Fibroblast of lung (primary cell): ENCODE data around the gene PLA1A.

Experiments
- EZH2 ChIP-seq: IDR thresholded peaks from 2 replicates; pipeline ENCODE4 v1.5.1; 2012; ENCODE audit warnings: low read length, control low read depth, mild to moderate bottlenecking; ENCODE audit errors: missing control alignments
- TF ChIP-seq, protein P1 (sequence below), 2 donors: IDR thresholded peaks in 1 of 2; conservative IDR thresholded peaks in 1 of 2; 1 replicate in 1 of 2; 2 replicates in 1 of 2; pipeline ENCODE4 v1.5.1; 2011 to 2012; ENCODE audit warnings: low read length in 2 of 2, control low read depth in 1 of 2, inconsistent platforms in 1 of 2, low read depth in 1 of 2, mild to moderate bottlenecking in 1 of 2

DNA sequence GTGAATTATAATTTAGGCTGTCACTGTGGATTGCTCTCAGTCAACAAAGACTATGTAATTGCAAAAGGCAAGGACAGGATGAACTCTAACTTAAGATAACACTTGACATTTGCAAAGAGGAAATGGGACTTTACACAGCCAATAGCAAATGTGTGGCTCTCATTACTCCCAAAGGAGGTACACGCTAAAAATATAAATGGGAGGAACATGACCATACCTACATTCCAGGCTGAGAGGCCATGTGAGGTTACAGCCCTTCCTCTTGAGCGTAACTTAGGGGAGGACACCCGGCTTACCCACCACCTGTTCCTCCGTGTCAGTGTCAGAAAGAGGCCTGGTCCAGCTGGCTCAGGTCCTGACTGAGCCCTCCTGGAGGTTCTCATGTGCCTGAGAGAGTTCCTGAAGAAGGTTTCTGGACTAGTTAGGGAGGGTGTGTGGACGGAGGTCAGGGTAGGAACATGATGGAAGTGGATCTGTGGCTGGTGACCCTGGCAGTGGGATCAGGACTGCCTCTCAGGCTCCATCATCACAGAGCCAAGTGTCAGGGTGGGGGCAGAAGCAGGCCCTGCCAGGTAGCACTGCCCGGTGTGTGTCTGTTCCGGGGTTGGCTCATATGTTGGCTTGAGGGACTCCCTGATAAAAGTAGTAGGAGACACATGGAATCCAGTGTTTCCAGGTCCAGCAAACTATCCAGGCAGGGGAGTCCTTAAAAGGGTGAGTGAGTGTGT lies 54.8 kb downstream of the PLA1A start:
- TF ChIP-seq, protein P1, sequence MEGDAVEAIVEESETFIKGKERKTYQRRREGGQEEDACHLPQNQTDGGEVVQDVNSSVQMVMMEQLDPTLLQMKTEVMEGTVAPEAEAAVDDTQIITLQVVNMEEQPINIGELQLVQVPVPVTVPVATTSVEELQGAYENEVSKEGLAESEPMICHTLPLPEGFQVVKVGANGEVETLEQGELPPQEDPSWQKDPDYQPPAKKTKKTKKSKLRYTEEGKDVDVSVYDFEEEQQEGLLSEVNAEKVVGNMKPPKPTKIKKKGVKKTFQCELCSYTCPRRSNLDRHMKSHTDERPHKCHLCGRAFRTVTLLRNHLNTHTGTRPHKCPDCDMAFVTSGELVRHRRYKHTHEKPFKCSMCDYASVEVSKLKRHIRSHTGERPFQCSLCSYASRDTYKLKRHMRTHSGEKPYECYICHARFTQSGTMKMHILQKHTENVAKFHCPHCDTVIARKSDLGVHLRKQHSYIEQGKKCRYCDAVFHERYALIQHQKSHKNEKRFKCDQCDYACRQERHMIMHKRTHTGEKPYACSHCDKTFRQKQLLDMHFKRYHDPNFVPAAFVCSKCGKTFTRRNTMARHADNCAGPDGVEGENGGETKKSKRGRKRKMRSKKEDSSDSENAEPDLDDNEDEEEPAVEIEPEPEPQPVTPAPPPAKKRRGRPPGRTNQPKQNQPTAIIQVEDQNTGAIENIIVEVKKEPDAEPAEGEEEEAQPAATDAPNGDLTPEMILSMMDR (conservative IDR thresholded peaks at IDR 0.05 in 1 of 2, IDR thresholded peaks at IDR 0.05 in 1 of 2; ENCODE audit: low read depth in 1 of 2, low read length in 2 of 2) = no peak
- no peak for TF ChIP-seq EZH2
